GM19328 (cell line): Measurements from ENCODE around the gene ACBD6.

Experiments used
- ATAC-seq: cut with Tn5 transposase; IDR thresholded peaks from one replicate; pipeline ENCODE4 v1.9.1; 2021; ENCODE audit warnings: mild to moderate bottlenecking, moderate library complexity; ENCODE audit not compliant: unreplicated experiment

ACBD6 gene

DNA sequence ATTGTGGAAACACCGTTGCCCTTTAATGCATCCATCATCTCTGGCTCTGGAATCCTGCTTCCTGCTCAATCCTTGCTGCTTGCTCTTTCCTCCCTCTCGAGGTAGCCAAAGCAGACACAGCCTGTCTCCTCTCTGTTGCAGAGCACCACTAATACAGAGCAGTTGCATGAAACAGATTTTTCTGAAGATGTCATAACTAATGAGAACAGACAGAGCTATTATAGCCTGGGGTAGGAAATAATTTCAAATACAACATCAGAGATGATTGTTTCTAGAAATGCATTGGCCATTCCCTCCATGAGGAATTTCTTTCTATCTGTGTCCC lies 23.3 kb upstream of the ACBD6 start:
- ATAC-seq = no peak

DNA sequence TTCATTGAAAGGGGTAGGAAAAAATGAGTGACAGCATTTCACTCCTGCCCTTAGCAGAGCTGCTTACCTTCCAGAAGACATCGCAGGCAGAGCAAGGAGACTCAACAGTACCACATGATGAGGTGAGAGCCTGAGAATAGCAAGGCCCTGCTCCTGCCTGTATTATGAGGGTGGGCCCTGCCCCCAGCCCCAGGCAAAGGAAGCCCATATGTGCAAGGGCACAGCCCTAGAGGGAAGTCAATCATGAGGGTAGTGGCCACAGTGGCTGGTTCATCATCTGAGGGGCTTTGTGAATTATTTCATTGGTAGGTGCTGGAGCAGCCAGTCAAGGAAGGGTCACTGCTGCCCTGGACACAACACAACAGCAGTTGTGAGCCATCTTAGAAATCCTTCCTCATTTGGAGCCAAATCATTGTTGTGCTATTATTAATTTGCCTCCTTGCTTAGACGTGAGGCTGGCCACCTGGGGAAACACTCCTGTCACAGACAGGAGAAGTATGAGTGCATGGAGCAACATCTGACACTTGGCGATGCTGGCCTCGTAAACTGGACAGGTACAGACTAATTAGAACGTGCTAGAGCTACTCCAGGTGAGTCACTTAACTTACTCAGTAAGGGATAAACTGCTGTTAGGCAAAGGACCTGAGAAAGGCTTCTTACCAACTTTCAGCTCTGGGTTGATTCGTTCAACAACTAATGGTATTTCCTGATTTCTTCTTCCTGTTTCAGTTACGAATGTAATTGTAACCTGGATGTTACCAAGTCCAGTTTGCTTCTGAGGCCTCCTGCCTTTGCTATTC lies 22.7 kb upstream of the ACBD6 start:
- ATAC-seq = no peak

DNA sequence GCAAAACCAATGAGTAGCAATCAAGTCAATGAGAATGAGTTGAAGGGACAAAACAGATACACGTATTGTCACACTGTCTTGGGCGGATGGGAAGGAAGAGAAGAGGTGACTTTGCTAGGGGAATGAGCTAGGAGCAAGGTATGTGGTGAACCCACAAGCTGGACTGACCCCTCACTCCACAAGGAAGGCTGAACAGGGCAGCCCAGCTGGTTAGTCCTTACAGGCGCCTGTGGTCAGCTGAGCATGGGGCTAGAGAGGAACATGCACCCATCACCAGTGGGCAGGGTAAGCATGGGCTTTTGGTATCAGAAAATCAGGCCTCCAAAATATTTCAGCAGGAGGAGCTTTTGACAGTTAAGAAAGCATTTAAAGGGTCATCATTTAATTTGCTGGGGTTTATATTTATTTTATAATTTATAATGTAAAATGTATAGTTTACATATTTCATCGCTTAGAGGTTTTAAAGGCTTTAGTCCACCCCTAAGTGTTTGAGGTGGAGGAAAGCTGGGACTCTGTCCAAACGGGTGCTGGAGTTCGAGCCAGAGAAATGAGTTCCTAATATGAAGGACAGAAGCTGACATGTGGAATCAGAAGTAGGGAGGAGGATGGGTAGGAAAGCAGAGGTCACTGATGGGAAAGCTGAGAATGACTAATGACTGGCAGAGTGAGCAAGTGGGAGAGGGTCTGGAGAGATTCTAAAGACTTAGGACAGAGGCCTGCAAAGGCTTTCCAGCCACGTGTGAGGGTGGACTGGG lies 22.0 kb upstream of the ACBD6 start:
- ATAC-seq = no peak

GRCh38 chr1:180522213-180522515 lies 19.8 kb upstream of the ACBD6 start:
- no peak for ATAC-seq

GRCh38 chr1:180521474-180522212 lies 19.3 kb upstream of the ACBD6 start:
- ATAC-seq = no peak

- ATAC-seq = no peak
Measured at GRCh38 chr1:180519846-180520245, 17.5 kb upstream of the ACBD6 start.

GRCh38 chr1:180515857-180516388 lies 13.5 kb upstream of the ACBD6 start:
- ATAC-seq = peak; percentile 81

DNA sequence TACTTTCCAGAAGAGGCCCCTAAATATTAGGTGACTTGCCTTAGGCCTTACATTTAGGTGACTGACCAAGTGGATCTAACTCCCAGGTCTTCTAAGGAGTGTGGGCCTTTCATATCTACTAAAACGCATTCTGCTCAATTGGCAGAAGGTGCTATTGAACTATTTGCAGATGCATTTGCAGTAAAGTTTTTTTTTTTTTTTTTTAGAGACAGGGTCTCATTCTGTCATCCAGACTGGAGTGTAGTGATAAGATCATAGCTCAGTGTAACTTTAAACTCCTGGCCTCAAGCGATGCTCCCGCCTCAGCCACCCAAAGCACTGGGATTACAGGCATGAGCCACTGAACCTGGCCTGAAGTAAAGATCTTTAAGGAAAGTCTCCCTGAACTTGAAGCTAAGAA lies 13.0 kb upstream of the ACBD6 start:
- no peak for ATAC-seq

DNA sequence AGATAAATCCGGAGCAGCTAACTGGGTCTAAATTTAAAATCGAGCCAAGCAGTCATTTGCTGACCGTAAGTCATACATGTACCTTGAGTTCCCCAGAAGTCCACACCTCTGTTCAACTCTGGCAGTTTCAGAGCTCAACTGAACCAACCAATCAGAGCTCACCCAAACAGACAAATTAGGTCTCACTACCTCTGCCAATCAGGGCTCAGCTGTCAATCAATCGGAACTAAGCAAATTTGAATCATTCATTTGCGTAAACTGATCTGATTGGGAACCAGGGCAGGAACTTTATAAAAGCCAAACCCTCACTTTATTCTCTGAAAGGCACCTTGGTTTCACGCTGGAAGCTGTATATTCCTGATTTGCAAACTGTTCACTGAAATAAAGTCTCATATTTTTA lies 11.2 kb upstream of the ACBD6 start:
- ATAC-seq = no peak

DNA sequence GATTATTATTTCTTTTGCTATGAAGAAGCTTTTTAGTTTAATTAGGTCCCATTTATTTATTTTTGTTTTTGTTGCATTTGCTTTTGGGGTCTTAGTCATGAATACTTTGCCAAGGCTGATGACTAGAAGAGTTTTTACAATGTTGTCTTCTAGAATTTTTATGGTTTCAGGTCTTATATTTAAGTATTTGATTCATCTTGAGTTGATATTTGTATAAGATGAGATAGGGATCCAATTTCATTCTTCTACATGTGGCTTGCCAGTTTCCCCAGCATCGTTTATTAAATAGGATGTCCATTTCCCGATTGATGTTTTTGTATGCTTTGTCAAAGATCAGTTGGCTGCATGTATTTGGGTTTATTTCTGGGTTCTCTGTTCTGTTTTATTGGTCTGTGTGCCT lies 8.5 kb upstream of the ACBD6 start:
- no peak for ATAC-seq

- ATAC-seq = no peak
Measured at GRCh38 chr1:180508725-180509097, 6.3 kb upstream of the ACBD6 start.

DNA sequence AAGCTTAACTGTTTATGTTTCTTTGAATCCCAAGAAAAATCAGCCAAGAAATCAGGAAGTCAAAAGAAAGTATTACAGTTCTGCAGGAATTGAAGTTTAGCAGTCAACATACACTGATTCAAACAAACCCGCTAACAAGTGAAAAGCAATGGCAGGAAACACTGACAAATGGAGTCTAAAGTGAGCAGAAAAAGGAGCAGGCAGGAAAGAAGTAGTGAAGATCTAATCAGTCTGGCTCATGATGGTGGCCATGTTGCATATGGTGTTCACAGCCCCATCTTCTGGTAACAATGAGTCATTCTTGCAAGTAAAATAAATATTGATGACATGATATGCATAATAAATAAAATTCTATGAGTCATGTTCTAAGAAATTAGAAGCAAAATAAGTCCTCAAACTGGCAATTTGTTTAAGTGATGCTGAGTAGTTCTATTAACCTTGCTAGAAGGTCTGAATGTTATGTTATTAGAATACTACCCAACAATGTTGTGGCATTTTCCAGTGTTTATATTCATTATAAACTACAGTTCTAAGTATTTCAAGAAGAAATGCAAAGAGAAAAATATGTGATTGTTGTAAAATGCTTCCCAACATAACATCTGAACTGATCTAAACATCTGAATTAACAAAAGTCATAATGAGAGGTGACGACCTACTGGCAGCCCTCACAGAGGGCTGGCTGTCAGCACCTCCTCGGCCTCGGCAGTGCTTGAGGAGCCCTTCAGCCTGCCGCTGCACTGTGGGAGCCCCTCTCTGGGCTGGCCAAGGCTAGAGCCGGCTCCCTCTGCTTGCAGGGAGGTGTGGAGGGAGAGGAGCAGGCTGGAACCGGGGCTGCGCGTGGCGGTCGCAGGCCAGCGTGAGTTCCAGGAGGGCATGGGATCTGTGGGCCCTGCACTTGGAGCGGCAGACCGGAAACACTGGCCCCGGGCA lies 5.7 kb upstream of the ACBD6 start:
- no peak for ATAC-seq

- ATAC-seq = no peak
Measured at GRCh38 chr1:180505732-180506335, 3.5 kb upstream of the ACBD6 start.

- no peak for ATAC-seq
Measured at GRCh38 chr1:180504186-180504585, 1.8 kb upstream of the ACBD6 start.

GRCh38 chr1:180503280-180503862 lies 994 bp upstream of the ACBD6 start:
- no peak for ATAC-seq

- ATAC-seq = peak; percentile 33
Measured at GRCh38 chr1:180501865-180502360, 464 bp downstream of the ACBD6 start.

DNA sequence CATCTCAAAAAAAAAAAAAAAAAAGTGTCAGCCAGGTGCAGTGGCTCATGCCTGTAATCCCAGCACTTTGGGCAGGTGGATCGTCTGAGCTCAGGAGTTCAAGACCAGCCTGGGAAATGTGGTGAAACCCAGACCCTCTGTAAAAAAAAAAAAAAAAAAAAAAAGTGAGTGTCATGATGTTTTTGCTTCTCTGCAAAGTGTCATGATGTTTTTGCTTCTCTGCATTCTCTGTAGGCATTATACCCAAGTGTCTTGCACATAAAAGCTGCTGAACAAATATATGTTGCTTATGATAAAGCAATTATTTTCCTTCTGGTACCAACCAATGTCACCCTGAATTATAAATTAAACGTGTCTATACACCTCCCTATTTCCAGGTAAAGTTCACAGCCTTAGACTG lies 1.7 kb downstream of the ACBD6 start:
- no peak for ATAC-seq

GRCh38 chr1:180498594-180498993 lies 3.8 kb downstream of the ACBD6 start:
- ATAC-seq = no peak

DNA sequence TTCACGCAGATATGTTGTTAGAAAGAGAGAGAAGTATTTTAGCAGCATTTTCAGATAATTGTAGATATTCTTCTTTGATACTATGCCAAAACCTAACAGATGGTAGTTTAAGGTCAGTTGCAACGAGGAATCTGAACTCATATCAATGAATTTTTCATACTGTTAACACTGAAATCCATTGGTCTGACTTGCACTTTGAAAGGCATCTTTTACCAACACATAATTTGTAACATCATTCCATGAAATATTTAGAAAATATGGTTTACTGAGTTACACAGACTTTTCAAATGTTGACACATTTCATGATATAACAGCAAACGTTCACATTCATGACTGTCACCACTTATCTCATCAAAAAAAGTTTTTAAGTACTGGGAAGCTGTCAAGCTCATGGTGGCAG lies 4.6 kb downstream of the ACBD6 start:
- ATAC-seq = no peak

DNA sequence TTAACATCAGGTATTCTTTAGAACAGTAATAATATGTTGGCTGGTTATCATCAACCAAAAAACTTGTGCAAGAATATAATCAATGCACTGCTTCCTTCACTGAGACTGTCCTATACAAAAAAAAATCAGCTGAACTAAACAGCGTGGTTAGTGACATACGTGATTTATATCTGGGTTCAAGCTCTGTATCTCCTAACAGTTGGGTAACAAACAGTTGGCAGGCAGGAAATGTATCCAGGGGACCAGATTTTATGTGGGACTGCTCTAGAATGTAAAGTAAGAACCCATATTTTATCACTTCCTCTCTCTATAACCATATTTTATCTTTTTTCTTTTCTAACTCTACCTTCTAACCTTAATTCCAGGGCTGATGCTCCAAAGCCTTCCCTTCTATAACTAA lies 8.0 kb downstream of the ACBD6 start:
- no peak for ATAC-seq
